Loucy (cell line): ENCODE results near the gene PDCL3.

Source experiments
- CTCF ChIP-seq: fragments of 200-600 bp; sonication (generic); conservative IDR thresholded peaks from 2 replicates; pipeline ENCODE4 v1.5.1; 2014; ENCODE audit warnings: mild to moderate bottlenecking, antibody characterized with exemption, low read length
- EZH2phosphoT487 ChIP-seq: fragments of 200-600 bp; IDR thresholded peaks from 2 replicates; pipeline ENCODE4 v1.6.1; 2018; ENCODE audit warnings: antibody characterized with exemption, mild to moderate bottlenecking, moderate library complexity, borderline replicate concordance

GRCh38 chr2:100541404-100541803 is 21.4 kb upstream of the PDCL3 start:
- TF ChIP-seq CTCF, result no peak
- no peak for TF ChIP-seq EZH2phosphoT487
